ENCODE data around the gene ZNF740.
"Not testable (repeated sequence)": the region's sequence is repeated elsewhere in the genome, so short reads cannot be mapped to it uniquely, and the experiment has no call there.

The ZNF740 gene

DNA sequence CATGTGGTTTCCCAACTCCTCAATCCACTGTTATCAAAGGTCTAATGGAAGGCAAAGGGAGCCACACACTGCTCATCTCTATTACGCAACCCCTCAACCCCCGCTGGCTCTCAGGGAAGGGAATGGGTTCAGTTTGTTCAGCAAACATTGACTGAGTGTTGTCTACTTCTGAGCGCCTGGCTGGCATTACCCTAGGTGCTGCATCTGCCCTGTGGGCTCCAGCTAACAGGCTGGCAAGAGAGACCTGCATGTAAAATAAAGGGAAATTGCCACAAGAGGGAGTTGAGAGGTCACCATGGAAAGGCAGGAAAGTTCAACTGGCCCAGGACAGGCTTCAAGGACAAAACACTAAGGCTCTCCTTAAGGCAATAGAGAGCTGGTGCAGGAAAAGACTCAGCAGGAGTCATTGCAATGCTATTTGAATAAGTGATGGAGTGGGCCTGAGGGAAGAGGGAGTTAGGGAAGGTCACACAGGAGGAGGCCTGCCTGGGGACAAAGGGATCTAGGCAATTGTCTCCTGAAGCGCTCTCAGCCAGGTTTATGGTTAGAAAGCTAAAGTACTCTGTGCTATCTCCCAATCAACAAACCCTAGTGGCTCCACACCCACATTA is 5.5 kb upstream of the ZNF740 start:
- DNase-seq: peak; percentile 61

DNA sequence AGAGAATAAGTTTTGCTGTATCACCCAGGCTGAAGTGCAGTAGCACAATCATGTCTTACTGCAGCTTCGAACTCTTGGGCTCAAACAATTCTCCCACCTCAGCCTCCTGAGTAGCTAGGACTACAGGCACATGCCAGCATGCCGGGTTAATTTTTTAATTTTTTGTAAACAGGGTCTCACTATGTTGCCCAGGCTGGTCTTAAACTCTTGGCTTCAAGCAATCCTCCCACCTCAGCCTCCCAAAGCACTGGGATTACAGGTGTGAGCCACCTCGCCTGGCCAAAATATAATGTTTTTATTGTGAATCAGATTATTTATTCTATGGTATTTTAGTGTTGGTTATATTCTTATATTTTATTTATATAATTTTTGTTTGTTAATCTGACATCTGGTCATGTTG is 3.8 kb upstream of the ZNF740 start:
- DNase-seq: no peak

GRCh38 chr12:53177447-53177846 is 3.1 kb upstream of the ZNF740 start:
- DNase-seq: not testable (repeated sequence)

GRCh38 chr12:53178803-53179202 is 1.7 kb upstream of the ZNF740 start:
- not testable (repeated sequence) for DNase-seq

GRCh38 chr12:53179687-53180219 is 769 bp upstream of the ZNF740 start:
- DNase-seq: peak; percentile 47

GRCh38 chr12:53180931-53181645 is 566 bp downstream of the ZNF740 start:
- DNase-seq: peak; percentile 81

DNA sequence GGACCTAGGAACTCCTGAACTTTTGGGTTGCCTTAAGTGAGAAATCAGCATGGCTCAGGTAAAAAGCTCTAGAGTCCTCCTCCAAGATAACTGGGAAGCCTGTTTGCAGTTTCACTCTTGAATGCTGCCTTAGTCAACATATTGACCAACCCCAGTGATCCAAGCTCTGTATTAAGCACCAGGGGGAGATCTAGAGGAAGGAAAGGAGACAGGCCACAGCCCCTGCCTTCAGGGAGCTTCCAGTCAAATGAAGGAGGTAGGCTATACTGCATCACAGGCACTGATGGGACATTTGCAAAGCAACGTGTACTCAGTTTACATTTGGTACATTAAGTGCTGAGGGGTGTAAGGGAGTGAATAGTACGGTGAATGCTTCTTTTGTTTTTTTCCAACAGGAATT is 1.4 kb downstream of the ZNF740 start:
- DNase-seq: no peak

- no peak for DNase-seq
These were observed 2.4 kb downstream of the ZNF740 start for GRCh38 chr12:53182903-53183302.

- DNase-seq: no peak
These were observed 4.3 kb downstream of the ZNF740 start for GRCh38 chr12:53184828-53185227.

- DNase-seq: no peak
These were observed 5.1 kb downstream of the ZNF740 start for GRCh38 chr12:53185582-53186153.

DNA sequence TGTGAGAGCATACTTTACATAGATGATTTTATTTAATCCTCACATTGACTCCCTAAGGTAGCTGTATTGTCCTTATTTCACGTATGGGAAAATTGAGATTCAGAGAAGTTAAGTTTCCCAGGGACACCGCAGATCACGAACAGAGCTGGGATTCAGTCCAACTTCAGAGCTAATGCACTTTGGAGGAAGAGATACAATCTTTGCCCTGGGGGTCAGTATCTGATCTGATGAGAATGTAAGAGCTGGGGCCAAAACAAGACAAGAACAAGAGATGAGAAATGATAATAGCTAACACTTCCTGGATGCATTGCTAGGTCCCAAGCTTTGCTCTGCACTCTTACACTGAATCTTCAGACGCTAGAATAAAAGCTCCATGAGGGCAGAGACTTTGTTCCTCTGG is 6.2 kb downstream of the ZNF740 start:
- DNase-seq: no peak

- DNase-seq: no peak
These were observed 6.8 kb downstream of the ZNF740 start for GRCh38 chr12:53187145-53187899.

GRCh38 chr12:53190108-53190729 is 9.7 kb downstream of the ZNF740 start:
- DNase-seq: peak; percentile 83

DNA sequence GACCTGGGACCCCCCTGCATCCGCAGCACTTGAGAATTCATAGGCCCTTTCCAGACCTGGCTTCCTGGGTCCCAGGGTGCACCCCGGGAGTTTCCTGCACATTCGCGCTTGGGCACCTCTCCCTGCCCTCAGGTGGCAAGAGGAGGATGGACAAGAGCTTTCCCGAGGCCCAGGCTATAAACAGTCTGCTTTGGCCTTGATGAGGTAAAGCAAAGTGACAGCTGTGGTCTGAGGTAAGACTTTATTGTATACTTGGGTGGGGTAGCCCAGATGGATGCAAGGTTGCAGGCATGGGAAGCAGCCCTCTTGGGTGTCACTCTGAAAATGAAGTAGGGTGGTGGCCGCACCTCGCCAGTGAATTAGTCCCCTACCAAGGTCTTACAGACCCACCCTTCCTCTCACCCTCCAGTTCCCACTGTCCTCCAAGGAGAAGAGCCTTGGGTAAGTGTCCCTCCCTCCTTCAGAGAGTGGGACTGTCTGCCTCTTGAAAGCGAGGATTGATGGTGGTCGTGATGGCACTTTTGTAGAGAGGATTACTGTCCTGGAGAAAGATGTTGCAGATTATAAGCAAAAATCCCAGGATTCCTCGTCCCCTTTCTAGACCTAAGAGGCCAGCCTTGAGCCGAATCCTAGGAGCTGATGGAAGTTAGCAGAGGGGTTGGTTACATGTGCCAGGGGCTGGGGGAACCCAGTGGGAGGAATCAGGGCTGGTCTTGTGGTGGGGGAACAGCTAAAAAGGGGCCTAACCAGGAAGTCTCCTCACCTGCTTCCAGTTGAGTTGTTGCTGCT is 10.8 kb downstream of the ZNF740 start:
- no peak for DNase-seq

- DNase-seq: no peak
These were observed 11.5 kb downstream of the ZNF740 start for GRCh38 chr12:53191885-53192530.

GRCh38 chr12:53192531-53193021 is 12.1 kb downstream of the ZNF740 start:
- DNase-seq: no peak

DNA sequence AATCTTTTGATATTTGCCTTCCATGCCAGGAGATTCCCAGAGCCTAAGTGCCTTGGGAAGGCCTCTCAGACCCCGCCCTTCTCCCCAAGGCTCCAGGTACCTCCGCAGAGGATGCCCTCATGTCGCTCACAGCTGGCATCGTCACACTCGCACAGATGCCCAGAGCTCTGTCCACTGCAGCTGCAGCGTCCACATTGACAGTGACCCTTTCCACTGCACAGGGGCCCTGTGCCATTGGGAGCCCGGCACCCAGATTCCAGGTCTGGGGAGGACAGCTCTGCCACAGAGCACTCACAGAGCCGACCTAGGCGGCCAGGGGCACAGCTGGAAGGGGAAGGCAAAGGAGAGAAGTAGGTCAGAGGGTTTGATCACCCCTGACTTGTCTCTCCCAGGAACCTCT is 12.5 kb downstream of the ZNF740 start:
- no peak for DNase-seq

DNA sequence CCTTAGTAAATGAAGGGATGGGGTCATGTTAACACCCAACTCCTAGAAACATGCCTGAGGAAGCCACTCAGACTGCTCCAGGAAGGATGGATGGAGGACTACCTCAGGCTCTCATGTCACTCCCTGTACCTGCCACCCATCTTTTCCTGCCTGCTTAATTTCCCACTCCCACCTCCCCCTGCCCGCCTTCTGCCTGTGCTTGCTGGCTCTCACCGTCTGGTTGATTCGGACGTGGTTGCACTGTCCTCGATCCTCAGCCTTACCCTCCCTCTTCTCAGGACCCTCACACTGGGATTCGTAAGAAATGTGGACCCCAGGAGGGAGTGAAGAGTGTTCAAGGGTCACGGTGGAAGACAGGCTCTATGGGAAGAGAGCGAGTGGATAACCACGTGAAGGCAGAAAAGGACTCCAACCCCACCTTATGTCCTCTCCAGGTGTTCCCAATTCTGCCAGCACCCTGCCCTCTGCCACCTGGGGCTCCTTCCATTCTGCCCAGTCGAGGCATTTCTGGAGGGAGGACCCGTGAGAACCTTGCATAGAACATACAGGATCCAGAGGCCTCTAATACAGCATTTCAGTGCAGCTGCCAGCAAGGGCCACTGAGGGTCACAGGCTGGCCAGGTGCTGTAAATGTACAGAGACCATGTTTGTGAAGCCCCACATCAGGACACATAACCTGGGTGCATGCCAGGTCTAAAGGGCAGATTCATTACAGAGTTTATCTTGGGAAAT is 13.6 kb downstream of the ZNF740 start:
- no peak for DNase-seq

DNA sequence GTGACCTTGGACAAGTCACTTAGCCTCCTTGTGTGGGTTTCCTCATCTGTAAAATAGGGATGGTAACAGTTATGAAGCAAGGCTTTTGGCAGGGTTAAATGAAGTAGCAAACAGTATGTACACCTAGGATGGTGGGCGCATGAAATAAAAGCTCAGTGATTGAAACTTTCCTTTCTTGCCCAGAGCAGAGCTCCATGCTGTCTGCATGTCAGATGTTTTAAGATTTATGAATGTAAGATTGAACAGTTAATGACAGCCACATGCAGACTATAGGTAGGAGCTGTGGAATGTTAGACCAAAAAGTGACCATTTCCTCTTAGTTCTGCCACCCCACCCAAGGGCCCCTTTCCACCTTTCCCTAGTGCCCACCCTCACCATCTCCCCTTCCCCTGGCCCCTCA is 14.5 kb downstream of the ZNF740 start:
- no peak for DNase-seq

All from RPMI8226 (cell line).